HCT116 (cell line): ENCODE measurements around the gene DAZAP1.

Source experiments
- CEBPB ChIP-seq: IDR thresholded peaks from 2 replicates; pipeline ENCODE4 v1.6.1; 2012; ENCODE audit warnings: low read depth
- CTCF ChIP-seq, 3 experiments: fragments of 200-600 bp in 1 of 3; sonication (generic) in 1 of 3; IDR thresholded peaks in 2 of 3; conservative IDR thresholded peaks in 1 of 3; 2 replicates each; pipeline ENCODE4 v1.5.1; 2012 to 2017; ENCODE audit warnings: low read depth in 2 of 3, low read length in 2 of 3, antibody characterized with exemption in 1 of 3, borderline replicate concordance in 1 of 3, control low read depth in 1 of 3, mild to moderate bottlenecking in 1 of 3, mixed read lengths in 1 of 3, mixed run types in 1 of 3, moderate library complexity in 1 of 3; ENCODE audit not compliant: insufficient read depth in 1 of 3
- JUND ChIP-seq: IDR thresholded peaks from 2 replicates; pipeline ENCODE4 v1.6.1; 2012
- POLR2AphosphoS5 ChIP-seq: IDR thresholded peaks from 2 replicates; pipeline ENCODE4 v1.6.1; 2011; ENCODE audit warnings: mild to moderate bottlenecking, low read depth, low read length, moderate library complexity
- RAD21 ChIP-seq: IDR thresholded peaks from 2 replicates; pipeline ENCODE4 v1.6.1; 2012; ENCODE audit warnings: low read depth, mild to moderate bottlenecking
- REST ChIP-seq: IDR thresholded peaks from 2 replicates; pipeline ENCODE4 v1.6.1; 2012; ENCODE audit warnings: low read depth
- ZFX ChIP-seq: fragments of 450-650 bp; IDR thresholded peaks from 2 replicates; pipeline ENCODE4 v1.6.1; 2017

GRCh38 chr19:1377965-1378785, 29.2 kb upstream of the DAZAP1 start:
- TF ChIP-seq JUND = no peak
- TF ChIP-seq RAD21 = no peak
- no peak for TF ChIP-seq CTCF (IDR thresholded peaks at IDR 0.05 in 2 of 3, conservative IDR thresholded peaks at IDR 0.05 in 1 of 3; ENCODE audit: borderline replicate concordance in 1 of 3, insufficient read depth in 1 of 3, low read depth in 2 of 3, low read length in 2 of 3)
- 0 out of 2 replicates have a peak, but pooled peaks have one; percentile 0 for TF ChIP-seq POLR2AphosphoS5
- no peak for TF ChIP-seq REST
- no peak for TF ChIP-seq ZFX
- no peak for TF ChIP-seq CEBPB
